Mononuclear cell (primary cell): ENCODE results near the gene TTC33. TPM values are rescaled to one million over a fixed set of nuclear protein-coding genes. Genes with fewer than 3 reads are reported as not detected.
"Not testable (repeated sequence)": the region's sequence is repeated elsewhere in the genome, so short reads cannot be mapped to it uniquely, and the experiment has no call there.

Source experiments
- H3K27me3 ChIP-seq: 2 replicates; pipeline ENCODE4 v1.6.0; 2011; ENCODE audit warnings: low read length, control low read depth; ENCODE audit not compliant: insufficient read depth
- H3K4me1 ChIP-seq: 2 replicates; pipeline ENCODE4 v1.5.1; 2011; ENCODE audit warnings: mild to moderate bottlenecking, low read length, control low read depth; ENCODE audit not compliant: insufficient read depth
- H3K4me3 ChIP-seq: 2 replicates; pipeline ENCODE4 v1.5.1; 2011; ENCODE audit warnings: mild to moderate bottlenecking, low read length, moderate library complexity
- H3K9me3 ChIP-seq: 2 replicates; pipeline ENCODE4 v1.5.1; 2011; ENCODE audit warnings: low read depth, mild to moderate bottlenecking, control low read depth, low read length
- total RNA-seq: library from RNA; depleted of rRNA; stranded (reverse); fragments of >200 nt; gene quantifications from one replicate; pipeline ENCODE4 v1.2.3, GENCODE V29; 2012

Gene TTC33
- total RNA-seq, 1 donor = 15.4 TPM

DNA sequence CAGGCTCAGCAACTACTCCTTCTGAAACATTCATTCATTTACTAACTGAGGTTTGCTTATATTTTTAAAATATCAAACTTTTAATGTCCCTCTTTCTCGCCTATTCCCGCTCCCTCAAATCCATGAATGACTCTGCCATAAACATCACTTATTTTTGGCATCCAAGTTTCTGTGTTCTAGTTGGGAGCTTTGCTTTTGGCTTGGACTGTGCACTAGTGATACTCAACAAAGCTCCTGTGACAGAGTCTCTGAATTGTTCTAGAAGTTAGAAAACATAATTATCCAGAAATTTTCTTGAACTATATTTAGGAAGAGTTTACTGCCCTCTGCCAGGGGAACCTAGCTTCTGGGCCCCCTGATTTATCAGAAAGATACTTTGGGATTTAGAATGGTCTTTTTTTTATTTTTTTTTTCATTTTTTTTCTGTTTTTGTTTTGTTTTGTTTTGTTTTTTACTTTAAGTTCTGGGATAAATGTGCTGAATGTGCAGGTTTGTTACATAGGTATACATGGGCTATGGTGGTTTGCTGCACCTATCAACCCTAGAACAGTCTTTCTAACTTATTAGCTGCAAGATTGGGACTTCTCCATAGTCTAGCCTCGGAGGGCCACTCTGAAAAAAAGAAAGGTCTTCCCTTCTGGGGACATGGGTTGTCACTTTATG, 140.7 kb downstream of the TTC33 start:
- Histone ChIP-seq H3K27me3 (no peaks in the 10 kb centered on the region), H3K9me3 (no peaks in the 10 kb centered on the region), H3K4me3 (no peak overlapping the region), H3K4me1 (peaks cover 18% of the 10 kb centered on the region)

DNA sequence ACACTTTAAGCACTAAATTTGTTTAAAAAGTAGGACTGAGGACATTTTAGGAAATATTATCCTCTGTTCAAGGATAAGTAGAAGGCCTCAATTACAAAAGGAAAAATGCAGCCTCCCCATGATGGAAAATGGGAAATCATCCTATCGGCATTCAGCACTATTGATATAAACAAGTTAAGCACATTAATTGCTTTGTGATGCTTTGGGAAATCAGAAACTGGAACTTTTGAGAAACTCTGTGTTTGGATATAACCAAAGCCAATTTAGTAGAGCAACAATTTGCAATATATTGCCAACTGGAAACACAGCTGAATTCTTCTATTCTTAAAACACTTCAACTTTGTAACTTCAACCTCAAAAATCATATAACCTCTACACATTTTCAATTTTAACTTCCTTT, 141.3 kb downstream of the TTC33 start:
- no peaks in the 10 kb centered on the region for H3K27me3 ChIP-seq
- peaks cover 18% of the 10 kb centered on the region for H3K4me1 ChIP-seq
- H3K9me3 ChIP-seq = no peaks in the 10 kb centered on the region
- H3K4me3 ChIP-seq = no peak overlapping the region

DNA sequence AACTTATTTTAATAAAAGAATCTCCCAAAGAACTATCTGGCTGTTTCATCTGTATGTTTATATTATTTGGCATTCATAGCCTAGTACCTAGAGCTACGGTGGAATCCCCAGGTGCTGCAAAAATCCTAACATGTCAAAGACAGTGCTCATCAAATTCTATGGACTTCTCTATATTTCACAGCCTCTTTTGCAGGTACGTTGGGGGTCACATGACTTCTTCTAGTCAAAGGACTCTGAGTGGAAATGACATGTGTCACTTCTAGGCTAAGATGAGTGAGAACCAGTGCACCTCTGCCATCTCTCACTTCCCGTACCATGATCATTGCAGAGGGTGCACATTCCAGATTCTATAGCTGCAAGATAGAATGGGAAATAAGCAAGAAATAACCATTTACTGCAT, 148.6 kb downstream of the TTC33 start:
- Histone ChIP-seq H3K4me3 (no peak overlapping the region), H3K9me3 (no peaks in the 10 kb centered on the region), H3K4me1 (peaks cover 36% of the 10 kb centered on the region), H3K27me3 (no peaks in the 10 kb centered on the region)

DNA sequence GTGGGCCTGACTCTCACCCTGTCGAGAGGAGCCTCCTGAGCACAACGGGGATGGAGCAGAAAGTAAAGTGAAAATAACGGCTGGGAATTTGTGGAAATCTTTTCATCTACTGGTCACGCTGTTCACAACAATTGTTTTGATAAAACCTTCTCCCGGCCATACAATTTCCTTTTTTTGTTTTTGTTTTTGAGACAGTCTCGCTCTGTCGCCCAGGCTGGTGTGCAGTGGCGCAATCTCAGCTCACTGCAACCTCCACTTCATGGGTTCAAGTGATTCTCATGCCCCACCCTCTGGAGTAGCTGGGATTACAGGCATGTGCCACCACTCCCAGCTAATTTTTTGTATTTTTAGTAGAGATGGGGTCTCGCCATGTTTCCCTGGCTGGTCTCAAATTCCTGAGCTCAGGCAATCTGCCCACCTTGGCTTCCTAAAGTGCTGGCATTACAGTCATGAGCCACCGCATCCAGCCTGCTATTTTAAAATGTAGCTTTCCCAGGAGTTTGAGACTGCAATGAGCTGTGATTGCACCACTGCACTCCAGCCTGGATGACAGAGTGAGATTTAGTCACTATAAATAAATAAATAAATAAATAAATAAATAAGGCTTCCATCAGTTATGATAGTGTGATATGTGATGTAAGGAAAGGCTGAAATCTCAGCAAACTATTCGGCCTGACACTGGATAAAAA, 149.5 kb downstream of the TTC33 start:
- Histone ChIP-seq H3K9me3 (no peaks in the 10 kb centered on the region), H3K4me3 (no peak overlapping the region), H3K4me1 (peaks cover 43% of the 10 kb centered on the region), H3K27me3 (no peaks in the 10 kb centered on the region)

DNA sequence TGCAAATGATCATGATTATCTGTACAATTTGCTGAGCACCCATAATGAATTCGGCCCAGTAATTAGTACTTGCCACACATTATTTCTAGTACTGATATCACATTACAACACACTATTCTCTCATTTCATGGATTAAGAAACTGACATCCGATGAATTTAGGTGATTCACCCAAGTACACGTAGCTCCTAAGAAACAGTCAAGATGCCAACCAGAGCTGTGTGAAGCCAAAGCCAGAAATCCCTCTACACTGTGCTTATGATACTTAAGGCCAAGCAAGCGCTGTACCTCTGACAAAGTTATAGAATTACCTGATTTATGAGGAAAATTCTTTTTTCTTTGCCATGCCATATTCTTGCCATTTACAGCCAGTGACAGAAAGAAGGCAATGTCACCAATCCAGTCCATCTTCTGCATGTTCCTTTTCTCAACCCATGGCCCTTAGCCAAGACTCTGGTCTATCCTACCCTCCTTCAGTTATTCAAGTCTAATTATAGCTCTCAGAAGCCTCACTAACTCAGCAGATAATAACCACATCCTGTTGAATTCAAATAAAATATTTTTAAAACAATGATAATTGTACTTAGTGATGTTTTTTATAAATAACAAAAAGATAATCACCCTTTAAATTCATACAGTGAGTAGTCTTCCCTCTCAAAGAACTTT, 150.3 kb downstream of the TTC33 start:
- Histone ChIP-seq H3K27me3 (no peaks in the 10 kb centered on the region), H3K4me1 (peaks cover 45% of the 10 kb centered on the region), H3K9me3 (no peaks in the 10 kb centered on the region), H3K4me3 (no peak overlapping the region)

DNA sequence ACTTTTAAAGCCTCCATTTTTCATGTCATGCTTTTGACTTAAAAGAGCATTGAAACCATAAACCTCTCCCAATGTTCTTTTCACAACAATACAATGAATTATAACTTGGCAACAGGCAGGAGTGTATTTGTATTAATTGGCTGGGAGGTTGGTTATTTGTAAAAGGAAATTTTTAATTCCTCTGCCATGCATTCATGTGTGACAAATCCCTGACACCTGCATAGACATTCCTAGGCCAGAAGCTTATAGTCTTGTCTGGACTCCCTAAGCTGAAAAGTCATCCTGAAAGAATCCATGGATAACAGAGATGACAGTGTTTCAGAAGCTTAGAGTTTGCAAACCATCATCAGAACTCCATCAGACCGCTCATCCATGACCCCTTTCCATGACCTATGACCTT, 152.4 kb downstream of the TTC33 start:
- no peaks in the 10 kb centered on the region for H3K27me3 ChIP-seq
- peaks cover 45% of the 10 kb centered on the region for H3K4me1 ChIP-seq
- no peak overlapping the region for H3K4me3 ChIP-seq
- H3K9me3 ChIP-seq = no peaks in the 10 kb centered on the region

DNA sequence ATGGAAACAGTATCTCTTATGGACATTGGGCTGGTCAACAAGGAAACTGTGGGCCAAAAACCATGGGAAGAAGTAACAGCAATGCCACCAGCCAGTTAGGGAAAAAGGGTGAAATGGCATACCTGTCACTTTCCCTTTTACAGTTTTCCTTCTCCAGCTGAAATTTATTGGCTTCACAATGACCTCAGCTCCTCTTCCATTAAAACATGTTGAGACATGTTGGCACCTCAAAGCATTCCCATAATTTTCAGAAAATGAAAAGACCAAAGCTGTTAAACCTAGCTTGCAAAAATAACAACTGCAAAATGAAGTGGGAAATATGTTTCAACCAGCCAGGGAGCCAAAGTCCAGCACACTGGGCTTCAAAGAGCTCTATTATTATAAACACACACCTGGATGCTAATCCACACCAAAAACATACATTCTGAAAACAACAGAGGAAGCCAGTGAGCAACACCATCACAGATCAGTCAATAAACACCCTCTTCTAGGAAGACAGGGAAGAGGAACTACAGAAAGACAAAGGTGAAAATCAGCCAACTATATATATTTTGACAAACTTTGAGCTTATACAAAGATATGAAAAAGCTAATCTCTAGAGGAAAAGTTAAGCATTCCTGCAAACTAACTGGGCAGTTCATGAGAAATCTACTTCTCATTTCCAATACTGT, 154.4 kb downstream of the TTC33 start:
- Histone ChIP-seq H3K4me1 (peaks cover 27% of the 10 kb centered on the region), H3K9me3 (no peaks in the 10 kb centered on the region), H3K4me3 (no peak overlapping the region), H3K27me3 (no peaks in the 10 kb centered on the region)

DNA sequence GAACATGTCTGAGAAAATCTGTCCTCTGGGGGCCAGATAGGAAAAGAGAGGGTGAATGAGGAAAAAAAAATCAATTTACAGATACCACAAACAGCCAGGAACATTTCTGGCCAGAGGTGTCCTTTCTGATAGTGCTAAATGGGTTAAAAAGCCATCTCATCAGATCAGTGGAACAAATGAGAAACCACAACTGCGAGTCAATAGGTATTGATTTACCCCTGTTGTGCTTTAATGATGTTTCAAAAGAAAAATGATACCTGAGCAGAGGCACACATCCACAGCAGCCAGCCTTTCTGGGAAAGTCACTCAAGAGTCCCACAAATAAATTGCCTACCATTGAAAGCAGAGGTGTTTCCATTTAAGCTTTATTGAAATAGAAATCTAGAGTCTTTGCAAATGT, 155.4 kb downstream of the TTC33 start:
- Histone ChIP-seq H3K27me3 (no peaks in the 10 kb centered on the region), H3K9me3 (no peaks in the 10 kb centered on the region), H3K4me1 (peaks cover 18% of the 10 kb centered on the region), H3K4me3 (no peak overlapping the region)

DNA sequence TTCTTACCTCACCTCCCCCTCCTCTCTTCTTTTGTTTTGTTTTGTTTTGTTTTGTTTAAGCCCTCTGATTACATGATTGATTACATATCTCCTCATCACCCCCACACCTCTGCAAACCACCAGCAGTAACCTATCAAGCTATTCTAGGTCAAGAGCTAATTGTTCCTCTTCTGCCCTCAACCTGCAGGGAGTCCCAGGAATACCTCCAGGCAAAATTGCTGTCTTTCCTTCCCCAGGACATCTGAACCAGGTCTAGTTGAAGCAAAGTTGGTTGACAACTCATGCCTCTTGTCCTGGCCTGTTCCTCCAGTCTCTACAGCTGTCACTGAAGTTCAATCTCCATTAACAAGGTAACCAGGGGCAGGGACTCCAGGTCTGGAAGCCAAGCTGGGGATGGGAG, 156.1 kb downstream of the TTC33 start:
- Histone ChIP-seq H3K27me3 (no peaks in the 10 kb centered on the region), H3K4me3 (no peak overlapping the region), H3K9me3 (no peaks in the 10 kb centered on the region), H3K4me1 (peaks cover 11% of the 10 kb centered on the region)

DNA sequence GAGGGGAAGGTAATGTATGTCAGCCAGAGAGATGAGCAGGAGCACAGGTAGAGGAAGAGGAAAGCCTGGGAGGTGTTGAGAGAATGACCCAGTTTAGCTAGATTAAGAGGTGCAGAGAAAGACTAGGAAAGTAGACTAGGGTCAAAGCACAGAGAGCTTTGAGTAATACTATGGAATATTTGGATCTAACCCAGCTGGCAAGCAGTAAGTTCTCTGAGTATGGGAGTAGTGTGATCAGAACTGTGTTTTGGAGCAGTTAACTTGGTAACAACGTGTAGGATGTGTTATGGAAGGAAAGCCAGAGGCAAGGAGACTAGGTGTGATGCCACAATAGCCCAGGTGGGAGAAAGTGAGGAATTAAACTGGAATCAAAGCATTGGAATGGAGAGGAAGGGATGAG, 160.9 kb downstream of the TTC33 start:
- H3K4me1 ChIP-seq = peaks cover 17% of the 10 kb centered on the region

DNA sequence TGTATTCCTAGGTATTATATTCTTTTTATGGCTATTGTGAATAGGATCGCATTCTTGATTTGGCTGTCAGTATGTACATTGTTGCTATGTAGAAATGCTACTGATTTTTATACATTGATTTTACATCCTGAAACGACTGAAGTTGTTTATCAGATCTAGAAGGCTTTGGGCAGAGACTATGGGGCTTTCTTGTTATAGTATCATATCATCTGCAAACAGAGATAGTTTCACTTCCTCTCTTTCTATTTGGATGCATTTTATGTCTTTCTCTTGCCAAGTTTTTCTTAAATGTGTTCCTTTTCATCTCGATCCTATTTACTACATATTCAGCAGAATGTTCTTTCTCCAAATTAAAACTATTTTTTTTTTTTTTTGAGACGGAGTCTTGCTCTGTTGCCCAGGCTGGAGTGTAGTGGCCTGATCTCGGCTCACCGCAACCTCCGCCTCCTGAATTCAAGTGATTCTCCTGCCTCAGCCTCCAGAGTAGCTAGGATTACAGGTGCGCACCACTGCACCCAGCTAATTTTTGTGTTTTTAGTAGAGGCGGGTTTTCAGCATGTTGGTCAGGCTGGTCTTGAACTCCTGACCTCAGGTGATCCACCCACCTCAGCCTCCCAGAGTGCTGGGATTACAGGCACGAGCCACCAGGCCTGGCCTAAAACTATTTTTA, 163.9 kb downstream of the TTC33 start:
- not testable (repeated sequence) for H3K27me3 ChIP-seq, H3K4me3 ChIP-seq, H3K9me3 ChIP-seq
- H3K4me1 ChIP-seq = peaks cover 17% of the 10 kb centered on the region

More for the DNA sequence above, 160.9 kb downstream of the TTC33 start:
- H3K9me3 ChIP-seq = no peaks in the 10 kb centered on the region
- H3K4me3 ChIP-seq = no peak overlapping the region
- no peaks in the 10 kb centered on the region for H3K27me3 ChIP-seq

DNA sequence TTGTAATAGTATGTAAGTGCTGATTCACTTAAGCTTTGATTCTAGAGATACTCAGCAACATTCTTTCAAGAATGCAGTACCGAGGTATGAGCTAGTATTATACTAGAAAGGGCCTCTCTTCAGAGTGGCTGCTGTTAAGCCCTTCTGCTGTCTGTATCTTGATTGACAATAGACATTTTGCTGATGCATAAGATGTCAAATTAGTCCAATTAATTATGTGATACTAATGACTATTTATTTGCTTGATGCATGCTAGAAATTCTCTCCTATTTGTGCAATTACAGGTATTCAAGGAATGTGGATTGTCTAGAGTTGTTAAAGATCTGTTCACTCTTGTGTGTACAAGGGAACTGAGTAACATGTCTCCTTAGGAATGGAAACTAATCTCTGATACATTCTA, 168.4 kb downstream of the TTC33 start:
- Histone ChIP-seq H3K4me1 (peaks cover 17% of the 10 kb centered on the region), H3K9me3 (no peaks in the 10 kb centered on the region), H3K27me3 (no peaks in the 10 kb centered on the region), H3K4me3 (no peak overlapping the region)

DNA sequence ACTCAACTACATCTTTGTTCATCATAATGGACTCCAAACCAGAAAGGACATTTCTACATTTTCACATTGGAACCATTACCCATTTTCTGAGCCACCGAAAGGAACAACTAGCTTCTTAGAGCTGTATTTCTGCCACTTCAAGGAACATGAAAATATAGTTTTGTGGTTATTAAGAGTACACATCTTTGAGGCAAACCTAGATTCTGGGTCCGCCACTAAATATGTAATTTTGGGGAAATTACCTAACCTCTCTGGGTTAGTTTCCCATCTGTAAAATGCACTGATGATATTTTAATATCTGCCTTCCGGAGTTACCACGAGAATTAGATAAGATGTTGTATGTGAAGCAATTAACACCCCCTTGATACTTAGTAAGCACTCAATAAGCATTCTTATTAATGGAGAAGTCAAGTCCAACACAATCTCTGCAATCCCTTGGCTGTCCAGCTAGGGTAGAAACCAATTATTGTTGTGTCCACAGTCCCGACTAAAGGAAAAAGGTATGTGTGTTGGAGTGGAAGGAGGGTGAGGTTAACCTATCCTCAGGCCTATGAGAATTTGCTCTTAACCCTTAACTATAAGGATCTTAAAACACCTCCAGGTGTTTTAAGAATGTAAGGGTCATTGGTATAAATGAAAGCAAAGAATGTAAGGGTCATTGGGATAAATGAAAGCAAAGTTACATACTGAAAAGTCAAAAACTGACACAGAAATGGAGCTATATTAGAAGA, 170.1 kb downstream of the TTC33 start:
- Histone ChIP-seq H3K27me3 (no peaks in the 10 kb centered on the region), H3K9me3 (no peaks in the 10 kb centered on the region), H3K4me1 (peaks cover 3% of the 10 kb centered on the region), H3K4me3 (no peak overlapping the region)

DNA sequence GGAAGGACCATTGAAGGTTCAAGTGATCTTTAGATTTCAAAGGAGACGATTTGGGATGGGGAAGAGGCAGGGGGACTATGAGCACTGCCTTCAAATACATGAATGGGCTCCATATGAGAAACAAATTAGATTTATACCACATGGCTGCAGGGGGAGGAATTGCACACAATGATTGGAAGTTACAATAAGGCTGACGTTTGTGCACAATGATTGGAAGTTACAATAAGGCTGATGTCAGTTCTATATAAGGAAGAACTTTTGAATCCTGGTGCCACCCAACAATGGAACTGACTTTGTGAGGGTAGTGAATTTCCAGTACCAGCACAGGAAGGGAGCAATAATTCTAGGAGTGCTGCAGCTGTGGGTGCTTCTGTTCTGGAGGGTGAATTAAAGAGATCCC, 171.7 kb downstream of the TTC33 start:
- Histone ChIP-seq H3K9me3 (no peaks in the 10 kb centered on the region), H3K4me1 (peaks cover 3% of the 10 kb centered on the region), H3K27me3 (no peaks in the 10 kb centered on the region), H3K4me3 (no peak overlapping the region)
